GM18511 (cell line): Measurements from ENCODE around the gene FAM13A.
"Not testable (repeated sequence)": the region's sequence is repeated elsewhere in the genome, so short reads cannot be mapped to it uniquely, and the experiment has no call there.

ENCODE experiments used
- ATAC-seq: cut with Tn5 transposase; IDR thresholded peaks from one replicate; pipeline ENCODE4 v1.9.1; 2021; ENCODE audit warnings: mild to moderate bottlenecking, moderate library complexity; ENCODE audit not compliant: unreplicated experiment

The FAM13A gene

GRCh38 chr4:88858752-88859151 lies 198.2 kb downstream of the FAM13A start:
- peak; percentile 96 for ATAC-seq

GRCh38 chr4:88857588-88857987 lies 199.4 kb downstream of the FAM13A start:
- ATAC-seq = no peak

GRCh38 chr4:88854481-88854880 lies 202.5 kb downstream of the FAM13A start:
- no peak for ATAC-seq

GRCh38 chr4:88853583-88853982 lies 203.4 kb downstream of the FAM13A start:
- ATAC-seq = not testable (repeated sequence)

- ATAC-seq = no peak
Measured at GRCh38 chr4:88846206-88846790, 210.7 kb downstream of the FAM13A start.

- ATAC-seq = no peak
Measured at GRCh38 chr4:88843067-88843685, 213.8 kb downstream of the FAM13A start.

- no peak for ATAC-seq
Measured at GRCh38 chr4:88841635-88842034, 215.3 kb downstream of the FAM13A start.

GRCh38 chr4:88836216-88836615 lies 220.8 kb downstream of the FAM13A start:
- ATAC-seq = no peak

- no peak for ATAC-seq
Measured at GRCh38 chr4:88831031-88831430, 226.0 kb downstream of the FAM13A start.

- no peak for ATAC-seq
Measured at GRCh38 chr4:88830598-88830997, 226.4 kb downstream of the FAM13A start.

GRCh38 chr4:88828842-88829571 lies 228.0 kb downstream of the FAM13A start:
- no peak for ATAC-seq

- ATAC-seq = no peak
Measured at GRCh38 chr4:88827442-88827841, 229.5 kb downstream of the FAM13A start.

GRCh38 chr4:88826771-88827170 lies 230.2 kb downstream of the FAM13A start:
- no peak for ATAC-seq

GRCh38 chr4:88825931-88826330 lies 231.1 kb downstream of the FAM13A start:
- no peak for ATAC-seq

GRCh38 chr4:88823058-88823919 lies 233.7 kb downstream of the FAM13A start:
- ATAC-seq = peak; percentile 91

GRCh38 chr4:88822034-88822789 lies 234.8 kb downstream of the FAM13A start:
- ATAC-seq = no peak

- no peak for ATAC-seq
Measured at GRCh38 chr4:88821522-88821921, 235.5 kb downstream of the FAM13A start.

GRCh38 chr4:88820698-88821415 lies 236.1 kb downstream of the FAM13A start:
- no peak for ATAC-seq

GRCh38 chr4:88819818-88820697 lies 236.9 kb downstream of the FAM13A start:
- ATAC-seq = no peak
